Epithelial cell of proximal tubule (primary cell): ENCODE data around the gene PRKCB. TPM values are rescaled to one million over a fixed set of nuclear protein-coding genes. Genes with fewer than 3 reads are reported as not detected.

Experiments
- DNase-seq: peaks from one replicate; pipeline ENCODE4 v3.0.0-alpha.2; 2011; ENCODE audit warnings: low read depth
- H3K4me3 ChIP-seq: 2 replicates; pipeline ENCODE4 v1.5.1; 2011; ENCODE audit warnings: low read depth, mild to moderate bottlenecking, low read length
- total RNA-seq: library from RNA; depleted of rRNA; stranded (reverse); fragments of >200 nt; gene quantifications from 2 replicates; pipeline ENCODE4 v1.2.3, GENCODE V29; 2015
- TF ChIP-seq, protein P1 (sequence below): conservative IDR thresholded peaks from 2 replicates; pipeline ENCODE4 v1.5.1; 2012; ENCODE audit warnings: low read depth, mild to moderate bottlenecking, low read length

Gene PRKCB
- total RNA-seq, 1 donor from 2014 or later = not detected

DNA sequence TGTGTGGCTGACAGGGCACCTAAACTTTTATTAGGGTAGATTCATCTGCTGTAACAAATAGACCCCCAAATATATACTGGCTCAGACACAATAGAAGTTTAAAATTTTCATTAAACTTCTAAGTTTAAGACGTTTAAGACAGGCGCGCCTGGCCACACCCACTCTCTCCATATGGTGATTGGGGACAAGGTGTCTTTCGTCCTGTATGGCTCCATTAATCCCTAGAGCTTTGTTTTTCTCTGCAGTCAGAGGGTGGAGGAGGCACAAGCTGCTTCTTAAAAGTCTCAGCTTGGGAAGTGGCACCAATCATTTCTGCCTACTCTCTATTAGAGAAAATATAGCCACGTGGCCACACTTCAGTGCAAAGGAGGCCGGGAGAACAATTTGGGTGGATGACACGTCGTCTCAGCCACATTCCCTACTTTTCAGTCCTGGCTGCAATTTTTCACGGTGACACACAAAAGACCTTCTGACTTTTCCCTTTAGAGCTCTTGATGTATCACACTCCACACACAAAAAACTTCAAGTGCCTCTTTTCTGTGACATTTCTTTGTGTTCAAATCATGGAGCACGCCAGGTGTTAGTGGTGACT is 294.8 kb downstream of the PRKCB start:
- TF ChIP-seq, protein P1, sequence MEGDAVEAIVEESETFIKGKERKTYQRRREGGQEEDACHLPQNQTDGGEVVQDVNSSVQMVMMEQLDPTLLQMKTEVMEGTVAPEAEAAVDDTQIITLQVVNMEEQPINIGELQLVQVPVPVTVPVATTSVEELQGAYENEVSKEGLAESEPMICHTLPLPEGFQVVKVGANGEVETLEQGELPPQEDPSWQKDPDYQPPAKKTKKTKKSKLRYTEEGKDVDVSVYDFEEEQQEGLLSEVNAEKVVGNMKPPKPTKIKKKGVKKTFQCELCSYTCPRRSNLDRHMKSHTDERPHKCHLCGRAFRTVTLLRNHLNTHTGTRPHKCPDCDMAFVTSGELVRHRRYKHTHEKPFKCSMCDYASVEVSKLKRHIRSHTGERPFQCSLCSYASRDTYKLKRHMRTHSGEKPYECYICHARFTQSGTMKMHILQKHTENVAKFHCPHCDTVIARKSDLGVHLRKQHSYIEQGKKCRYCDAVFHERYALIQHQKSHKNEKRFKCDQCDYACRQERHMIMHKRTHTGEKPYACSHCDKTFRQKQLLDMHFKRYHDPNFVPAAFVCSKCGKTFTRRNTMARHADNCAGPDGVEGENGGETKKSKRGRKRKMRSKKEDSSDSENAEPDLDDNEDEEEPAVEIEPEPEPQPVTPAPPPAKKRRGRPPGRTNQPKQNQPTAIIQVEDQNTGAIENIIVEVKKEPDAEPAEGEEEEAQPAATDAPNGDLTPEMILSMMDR = no peak
- DNase-seq = no peak
- H3K4me3 ChIP-seq = no peak overlapping the region

DNA sequence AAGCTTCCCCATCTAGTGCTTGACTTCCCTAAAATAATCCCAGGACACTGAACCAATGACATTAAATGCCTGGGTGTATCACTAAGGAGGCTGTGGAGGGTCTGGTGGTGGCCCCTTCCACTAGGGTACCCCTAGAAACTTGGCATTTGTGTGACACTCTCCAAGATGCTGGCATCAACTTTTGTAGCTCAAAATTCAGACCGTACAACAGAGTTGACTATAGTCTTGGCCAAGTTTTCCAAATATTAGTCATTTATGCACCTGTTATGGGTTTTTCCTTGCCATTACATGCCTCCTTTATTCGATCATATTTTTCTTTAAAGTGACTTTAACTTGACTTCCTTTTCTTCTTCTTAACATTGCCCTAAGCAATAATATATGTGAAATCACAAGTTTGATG is 295.5 kb downstream of the PRKCB start:
- no peak overlapping the region for H3K4me3 ChIP-seq
- TF ChIP-seq, protein P1 = no peak
- DNase-seq = no peak

DNA sequence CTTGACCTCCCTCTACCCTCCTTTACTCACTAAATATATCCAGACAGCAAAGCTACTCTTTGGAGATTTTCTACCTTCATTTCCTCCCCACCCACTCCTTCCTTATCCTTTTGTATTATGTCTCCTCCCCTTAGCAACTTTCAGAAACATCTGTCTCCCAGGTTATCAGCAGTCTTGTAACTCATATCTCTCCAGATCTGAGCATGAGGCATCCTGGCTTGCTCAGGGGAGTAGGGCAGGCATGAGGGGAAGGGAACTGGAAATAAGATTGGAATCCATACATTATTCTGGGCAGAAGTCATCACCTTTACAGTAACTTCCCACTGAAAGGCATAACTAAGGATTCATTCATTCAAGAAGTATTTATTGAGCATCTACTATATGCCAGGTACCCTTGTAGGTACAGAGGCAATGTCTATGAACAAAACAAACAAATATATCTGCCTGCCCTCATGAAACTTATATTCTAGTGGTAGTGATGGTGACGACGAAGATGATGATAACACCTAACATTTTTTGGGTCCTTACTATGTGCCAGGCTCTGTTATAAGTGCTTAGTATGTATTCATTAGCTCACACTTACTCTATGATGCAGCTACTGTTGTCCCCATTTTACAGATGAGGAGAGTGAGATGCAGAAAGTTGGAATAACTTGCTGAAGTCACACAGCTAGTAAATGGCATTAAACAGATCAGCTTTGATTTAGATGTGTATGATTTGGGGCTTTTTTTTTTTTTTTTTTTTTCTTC is 296.4 kb downstream of the PRKCB start:
- no peak for DNase-seq
- no peak overlapping the region for H3K4me3 ChIP-seq
- TF ChIP-seq, protein P1 = no peak

DNA sequence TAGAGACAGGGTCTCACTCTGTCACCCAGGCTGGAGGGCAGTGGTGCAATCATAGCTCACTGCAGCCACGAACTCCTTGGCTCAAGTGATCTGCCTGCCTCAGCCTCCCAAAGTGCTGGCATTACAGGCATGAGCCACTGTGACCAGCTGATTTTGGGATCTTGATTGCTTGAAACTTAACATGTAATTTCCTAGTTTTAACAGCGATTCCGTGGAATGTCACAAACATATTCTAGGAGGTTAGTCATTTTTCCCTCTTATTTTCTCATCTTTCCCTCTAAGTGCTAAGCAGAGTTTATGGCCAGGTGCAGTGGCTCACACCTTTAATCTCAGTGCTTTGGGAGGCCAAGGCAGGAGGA is 297.0 kb downstream of the PRKCB start:
- TF ChIP-seq, protein P1 = no peak
- no peak overlapping the region for H3K4me3 ChIP-seq
- no peak for DNase-seq

DNA sequence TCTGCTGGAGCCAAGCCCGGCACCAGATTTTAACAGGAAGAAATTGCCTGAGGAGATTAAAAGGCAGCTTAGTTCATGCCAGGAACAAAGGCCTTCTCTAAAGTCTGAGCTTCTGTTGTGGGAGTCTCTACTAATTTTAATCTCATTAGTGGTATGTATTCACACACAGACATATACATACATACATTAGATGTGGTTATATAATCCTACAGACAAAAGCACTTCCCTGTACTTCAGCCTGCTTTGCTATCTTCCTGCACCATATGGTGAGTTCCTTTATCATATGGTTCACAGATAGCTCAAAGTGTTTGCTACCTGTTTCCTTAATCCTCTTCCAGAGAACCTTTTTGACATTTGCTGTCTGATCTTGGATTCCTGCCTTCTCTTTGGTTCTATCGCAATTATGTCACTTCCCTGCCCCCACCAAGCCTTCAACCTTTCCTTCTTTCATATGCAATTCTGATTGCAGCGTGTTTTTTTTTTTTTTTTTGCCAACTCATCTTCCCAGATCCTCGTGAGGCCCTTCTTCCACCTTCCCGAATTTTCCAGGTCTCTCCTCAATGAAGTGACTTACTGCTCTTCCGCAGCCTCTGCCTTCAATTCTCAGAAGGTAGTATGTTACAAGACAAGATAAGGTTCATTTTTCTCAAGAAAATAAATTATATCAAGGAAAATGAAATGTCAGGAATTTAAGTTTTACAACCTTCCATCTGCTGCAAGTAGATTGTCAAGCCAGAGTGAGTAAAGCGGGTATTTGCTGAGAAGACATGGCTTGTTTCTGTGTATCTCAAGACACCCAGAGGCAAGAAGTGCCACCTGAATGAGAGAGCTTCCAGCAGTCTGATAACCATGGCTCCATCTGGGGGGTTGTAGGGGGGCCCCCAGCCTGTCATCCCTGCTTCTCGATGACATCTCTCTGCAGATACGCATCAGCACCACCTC is 300.1 kb downstream of the PRKCB start:
- TF ChIP-seq, protein P1 = no peak
- no peak for DNase-seq
- no peak overlapping the region for H3K4me3 ChIP-seq

DNA sequence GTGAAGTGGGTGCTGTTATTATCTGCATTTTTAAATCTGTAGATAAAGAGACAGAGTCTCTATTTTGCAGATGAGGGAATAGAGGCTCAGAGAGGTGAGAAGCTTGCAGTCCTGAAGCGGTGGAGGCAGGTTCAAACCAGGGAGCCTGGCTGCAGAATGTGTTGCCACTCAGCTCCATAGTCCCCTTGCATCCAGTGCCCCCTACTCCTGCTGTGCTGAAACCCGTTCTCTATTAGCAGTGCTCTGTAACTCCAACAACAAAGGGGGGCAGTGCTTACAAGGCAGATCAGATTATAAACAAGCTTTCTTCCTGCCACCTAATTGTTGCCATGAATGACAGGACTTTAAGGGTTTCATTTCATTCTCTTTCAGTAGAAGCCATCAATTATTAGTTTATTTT is 302.2 kb downstream of the PRKCB start:
- no peak overlapping the region for H3K4me3 ChIP-seq
- no peak for DNase-seq
- TF ChIP-seq, protein P1 = no peak
